Nephron (organoid): ENCODE data around the gene DENND1A.

Experiments
- H3K27ac Mint-ChIP-seq, 3 experiments: 2 replicates each; pipeline ENCODE4 v1.8.0; 2020; ENCODE audit warnings: mixed read lengths in 3 of 3, mild to moderate bottlenecking in 2 of 3, moderate library complexity in 1 of 3
- H3K27me3 Mint-ChIP-seq: 2 replicates; pipeline ENCODE4 v1.8.0; 2021; ENCODE audit warnings: low read depth, mild to moderate bottlenecking, moderate library complexity, mixed read lengths
- H3K36me3 Mint-ChIP-seq: 2 replicates; pipeline ENCODE4 v1.8.0; 2020; ENCODE audit warnings: low read depth, mixed read lengths
- H3K4me1 Mint-ChIP-seq: 2 replicates; pipeline ENCODE4 v1.8.0; 2020; ENCODE audit warnings: mixed read lengths
- H3K4me3 Mint-ChIP-seq, 3 experiments: 2 replicates each; pipeline ENCODE4 v1.8.0; 2020; ENCODE audit warnings: mild to moderate bottlenecking in 3 of 3, mixed read lengths in 3 of 3, moderate library complexity in 2 of 3
- H3K9me3 Mint-ChIP-seq: 2 replicates; pipeline ENCODE4 v1.8.0; 2020; ENCODE audit warnings: mixed read lengths
- CTCF ChIP-seq, 3 experiments: fragments of 200-600 bp; sonication (generic); IDR thresholded peaks; one replicate each; pipeline ENCODE4 v1.5.0; 2021; ENCODE audit warnings: antibody characterized with exemption in 3 of 3; ENCODE audit not compliant: unreplicated experiment in 3 of 3

Gene DENND1A

GRCh38 chr9:123973590-123974223, 43.8 kb upstream of the DENND1A start:
- H3K36me3 Mint-ChIP-seq, result no peaks in the 10 kb centered on the region
- no peaks in the 10 kb centered on the region for H3K4me1 Mint-ChIP-seq
- H3K27ac Mint-ChIP-seq, result no peak overlapping the region
- peaks cover 10% of the 10 kb centered on the region for H3K27me3 Mint-ChIP-seq
- H3K4me3 Mint-ChIP-seq, result no peak overlapping the region
- H3K9me3 Mint-ChIP-seq, result no peaks in the 10 kb centered on the region
- TF ChIP-seq CTCF (IDR thresholded peaks at IDR 0.05; ENCODE audit: unreplicated experiment in 3 of 3), result no peak

GRCh38 chr9:123972618-123973017, 42.7 kb upstream of the DENND1A start:
- Mint-ChIP-seq H3K27ac (no peak overlapping the region), H3K27me3 (peaks cover 10% of the 10 kb centered on the region), H3K36me3 (no peaks in the 10 kb centered on the region), H3K4me3 (no peak overlapping the region), H3K9me3 (no peaks in the 10 kb centered on the region), H3K4me1 (no peaks in the 10 kb centered on the region)
- no peak for TF ChIP-seq CTCF (IDR thresholded peaks at IDR 0.05; ENCODE audit: unreplicated experiment in 3 of 3)

DNA sequence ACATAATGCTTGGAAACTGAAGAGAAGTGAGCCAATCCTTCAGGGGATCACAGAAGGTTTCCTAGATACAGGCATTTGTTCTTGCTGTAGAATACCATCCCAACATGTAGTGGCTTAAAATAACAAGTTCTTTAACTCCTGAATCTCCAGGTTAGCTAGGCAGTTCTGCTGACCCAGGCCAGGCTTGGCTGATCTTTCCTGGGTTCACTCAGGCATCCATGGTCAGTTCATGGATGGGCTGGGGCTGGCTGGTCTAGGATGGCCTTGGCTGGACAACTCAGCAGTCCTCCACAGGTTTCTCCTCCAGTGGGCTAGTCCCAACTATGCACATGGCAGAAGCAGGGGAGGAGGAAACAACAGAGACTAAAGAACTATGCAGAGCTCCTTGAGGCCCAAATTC, 37.4 kb upstream of the DENND1A start:
- TF ChIP-seq CTCF (IDR thresholded peaks at IDR 0.05; ENCODE audit: unreplicated experiment in 3 of 3), result no peak
- Mint-ChIP-seq H3K36me3 (no peaks in the 10 kb centered on the region), H3K4me1 (no peaks in the 10 kb centered on the region), H3K27me3 (peaks cover 27% of the 10 kb centered on the region), H3K9me3 (no peaks in the 10 kb centered on the region), H3K4me3 (no peak overlapping the region), H3K27ac (no peak overlapping the region)

- Mint-ChIP-seq H3K27me3 (peaks cover 31% of the 10 kb centered on the region), H3K36me3 (no peaks in the 10 kb centered on the region), H3K9me3 (no peaks in the 10 kb centered on the region), H3K27ac (no peak overlapping the region), H3K4me1 (no peaks in the 10 kb centered on the region), H3K4me3 (no peak overlapping the region)
- no peak for TF ChIP-seq CTCF (IDR thresholded peaks at IDR 0.05; ENCODE audit: unreplicated experiment in 3 of 3)
Measured at GRCh38 chr9:123965801-123966686, 36.1 kb upstream of the DENND1A start.

GRCh38 chr9:123964761-123965160, 34.8 kb upstream of the DENND1A start:
- Mint-ChIP-seq H3K27me3 (peaks cover 40% of the 10 kb centered on the region), H3K4me3 (no peak overlapping the region), H3K9me3 (peaks cover 3% of the 10 kb centered on the region), H3K27ac (no peak overlapping the region), H3K36me3 (no peaks in the 10 kb centered on the region), H3K4me1 (no peaks in the 10 kb centered on the region)
- no peak for TF ChIP-seq CTCF (IDR thresholded peaks at IDR 0.05; ENCODE audit: unreplicated experiment in 3 of 3)
